ENCODE measurements around the gene WNK2. TPM values are rescaled to one million over a fixed set of nuclear protein-coding genes. Genes with fewer than 3 reads are reported as not detected.
"Not testable (repeated sequence)": the region's sequence is repeated elsewhere in the genome, so short reads cannot be mapped to it uniquely, and the experiment has no call there.

The WNK2 gene
- total and polyA plus RNA-seq, 2 donors (not counting 3 experiments of a cell fraction or from before 2014, with no cell fraction given) = not detected

DNA sequence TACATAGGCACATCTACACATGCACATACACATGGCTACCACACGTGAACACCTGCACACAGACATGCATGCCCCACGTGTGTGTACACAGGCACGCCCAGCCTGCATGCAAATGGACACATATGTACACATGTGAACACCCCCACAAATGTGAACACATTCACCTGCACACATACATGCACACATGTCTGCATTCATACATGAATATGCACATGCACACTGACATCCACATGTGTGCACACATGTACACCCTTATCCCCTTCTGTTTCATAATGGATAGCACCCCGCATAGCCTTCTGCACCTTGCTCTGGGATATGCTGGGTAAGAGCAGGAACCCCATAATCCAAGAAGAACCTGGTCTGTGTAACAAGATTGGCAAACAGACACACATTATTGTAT lies 66.2 kb downstream of the WNK2 start:
- no TSS peak for BruUV-seq (replicated peaks)
- H3K9me3 ChIP-seq (replicated peaks; ENCODE audit: control insufficient read depth, insufficient read depth, low read length) = no peaks in the 10 kb centered on the region
- no peaks in the 10 kb centered on the region for H3K36me3 ChIP-seq (ENCODE audit: control insufficient read depth in 2 of 2, extremely low read depth in 1 of 2, insufficient read depth in 2 of 2, low read length in 2 of 2)
- DNase-seq (ENCODE audit: low read depth, low spot score) = no peak
- FAIRE-seq = no peak
- H4K20me1 ChIP-seq (replicated peaks; ENCODE audit: control insufficient read depth, extremely low read depth, insufficient read depth, low read length) = no peaks in the 10 kb centered on the region
- H3K4me3 ChIP-seq (replicated peaks in 1 of 3; ENCODE audit: insufficient read depth in 1 of 3, low read depth in 1 of 3, low read length in 3 of 3) = no peak overlapping the region
- no peak overlapping the region for H3K9ac ChIP-seq (replicated peaks; ENCODE audit: extremely low read depth, insufficient read depth, low read length)
- CTCF ChIA-PET = interaction anchor here (0.6 kb wide), 1 partner anchor 768 kb away, joined by 3 read pairs; no protein-coding TSS in a partner anchor
- H3K4me1 ChIP-seq (ENCODE audit: control insufficient read depth, extremely low read depth, insufficient read depth, low read length) = no peaks in the 10 kb centered on the region
- H2AFZ ChIP-seq (ENCODE audit: low read depth, low read length) = no peak overlapping the region
- H3K27me3 ChIP-seq (ENCODE audit: control insufficient read depth in 2 of 2, insufficient read depth in 2 of 2, low read length in 2 of 2) = no peaks in the 10 kb centered on the region
- intact Hi-C loops (cut with micrococcal nuclease) = no loop called here
- POLR2A ChIA-PET = no interaction called here
- no peak overlapping the region for H3K4me2 ChIP-seq (ENCODE audit: insufficient read depth, low read length)
- dilution Hi-C loops (cut with MboI; ENCODE audit: extremely low pct_ligation_motif_present, low sequenced_read_pairs) = no loop called here
- H3K79me2 ChIP-seq (ENCODE audit: control insufficient read depth, insufficient read depth, low read length) = no peaks in the 10 kb centered on the region
- TF ChIP-seq JUN (IDR thresholded peaks at IDR 0.05; ENCODE audit: borderline replicate concordance, insufficient read depth, insufficient read length, low read depth) (no peak), POLR2AphosphoS5 (IDR thresholded peaks at IDR 0.05; ENCODE audit: insufficient read depth, low read depth, low read length) (no peak), POLR2A (IDR thresholded peaks at IDR 0.05; ENCODE audit: low read depth, low read length) (no peak), FOS (IDR thresholded peaks at IDR 0.05; ENCODE audit: borderline replicate concordance, insufficient read depth, low read length) (no peak), CTCF (IDR thresholded peaks at IDR 0.05; ENCODE audit: extremely low read depth in 1 of 2, insufficient read depth in 1 of 2, low read depth in 1 of 2, low read length in 2 of 2) (no peak), GATA2 (IDR thresholded peaks at IDR 0.05; ENCODE audit: insufficient read depth, insufficient read length, low read depth, low read length) (no peak), EZH2 (IDR thresholded peaks at IDR 0.05; ENCODE audit: borderline replicate concordance, low read depth, low read length, severe bottlenecking) (no peak), MYC (IDR thresholded peaks at IDR 0.05; ENCODE audit: low read depth, low read length) (no peak)
- TF ChIP-seq, protein P1, sequence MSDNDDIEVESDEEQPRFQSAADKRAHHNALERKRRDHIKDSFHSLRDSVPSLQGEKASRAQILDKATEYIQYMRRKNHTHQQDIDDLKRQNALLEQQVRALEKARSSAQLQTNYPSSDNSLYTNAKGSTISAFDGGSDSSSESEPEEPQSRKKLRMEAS (IDR thresholded peaks at IDR 0.05; ENCODE audit: insufficient read depth, insufficient read length) = no peak
- no peak overlapping the region for H3K27ac ChIP-seq (ENCODE audit: insufficient read depth, low read depth, low read length)
- no peaks in the 10 kb centered on the region for H3K9me1 ChIP-seq (replicated peaks; ENCODE audit: control insufficient read depth, extremely low read depth, insufficient read depth, low read length)

- dilution Hi-C loops (cut with MboI; ENCODE audit: extremely low pct_ligation_motif_present, low sequenced_read_pairs); H3K9me3 ChIP-seq (replicated peaks; ENCODE audit: control insufficient read depth, insufficient read depth, low read length); DNase-seq (ENCODE audit: low read depth, low spot score); H3K79me2 ChIP-seq (ENCODE audit: control insufficient read depth, insufficient read depth, low read length); POLR2A ChIA-PET; H3K4me1 ChIP-seq (ENCODE audit: control insufficient read depth, extremely low read depth, insufficient read depth, low read length); H3K36me3 ChIP-seq (ENCODE audit: control insufficient read depth in 2 of 2, extremely low read depth in 1 of 2, insufficient read depth in 2 of 2, low read length in 2 of 2); H3K9ac ChIP-seq (replicated peaks; ENCODE audit: extremely low read depth, insufficient read depth, low read length); H3K9me1 ChIP-seq (replicated peaks; ENCODE audit: control insufficient read depth, extremely low read depth, insufficient read depth, low read length); H2AFZ ChIP-seq (ENCODE audit: low read depth, low read length); CTCF ChIA-PET; H3K27me3 ChIP-seq (ENCODE audit: control insufficient read depth in 2 of 2, insufficient read depth in 2 of 2, low read length in 2 of 2); FAIRE-seq; H4K20me1 ChIP-seq (replicated peaks; ENCODE audit: control insufficient read depth, extremely low read depth, insufficient read depth, low read length); H3K4me3 ChIP-seq (replicated peaks in 1 of 3; ENCODE audit: insufficient read depth in 1 of 3, low read depth in 1 of 3, low read length in 3 of 3); intact Hi-C loops (cut with micrococcal nuclease); H3K27ac ChIP-seq (ENCODE audit: insufficient read depth, low read depth, low read length); BruUV-seq (replicated peaks); H3K4me2 ChIP-seq (ENCODE audit: insufficient read depth, low read length): not testable (repeated sequence)
These were observed 67.4 kb downstream of the WNK2 start for GRCh38 chr9:93251309-93251708.

All from endothelial cell of umbilical vein (primary cell).